AG20443 (cell line): ENCODE results near the gene IL17RC.

Experiments used
- DNase-seq: peaks from one replicate; pipeline ENCODE4 v3.0.0; 2012; ENCODE audit warnings: low spot score, mixed read lengths

Gene IL17RC

GRCh38 chr3:9946112-9947024 lies 29.5 kb downstream of the IL17RC start:
- DNase-seq = peak; percentile 98

GRCh38 chr3:9947025-9947995 lies 30.4 kb downstream of the IL17RC start:
- peak; percentile 92 for DNase-seq

- no peak for DNase-seq
Observed at GRCh38 chr3:9948586-9948985, 31.7 kb downstream of the IL17RC start.

GRCh38 chr3:9949115-9949514 lies 32.2 kb downstream of the IL17RC start:
- DNase-seq = no peak

- DNase-seq = no peak
Observed at GRCh38 chr3:9949626-9950025, 32.7 kb downstream of the IL17RC start.

GRCh38 chr3:9951126-9951525 lies 34.2 kb downstream of the IL17RC start:
- DNase-seq = no peak

- no peak for DNase-seq
Observed at GRCh38 chr3:9951598-9951961, 34.7 kb downstream of the IL17RC start.

GRCh38 chr3:9951962-9952805 lies 35.3 kb downstream of the IL17RC start, which contains the start of gene PRRT3:
PRRT3 (minus strand) TSS chr3:9952408; CDS start chr3:9950115, 2,293 bp downstream.
- DNase-seq = peak; percentile 78

- no peak for DNase-seq
Observed at GRCh38 chr3:9955067-9955502, 38.2 kb downstream of the IL17RC start.

GRCh38 chr3:9955611-9956352 lies 38.9 kb downstream of the IL17RC start:
- no peak for DNase-seq

- DNase-seq = peak; percentile 32
Observed at GRCh38 chr3:9957214-9957613, 40.3 kb downstream of the IL17RC start.

- DNase-seq = no peak
Observed at GRCh38 chr3:9965200-9965875, 48.4 kb downstream of the IL17RC start.

GRCh38 chr3:9966841-9967240 lies 49.9 kb downstream of the IL17RC start:
- no peak for DNase-seq

- no peak for DNase-seq
Observed at GRCh38 chr3:9969632-9970019, 52.7 kb downstream of the IL17RC start.

- DNase-seq = peak; percentile 64
Observed at GRCh38 chr3:9970020-9970652, 53.2 kb downstream of the IL17RC start.

- DNase-seq = peak; percentile 90
Observed at GRCh38 chr3:9976721-9977709, 60.1 kb downstream of the IL17RC start.

- no peak for DNase-seq
Observed at GRCh38 chr3:9978710-9979305, 61.9 kb downstream of the IL17RC start.

GRCh38 chr3:9980251-9980650 lies 63.4 kb downstream of the IL17RC start:
- no peak for DNase-seq
